ENCODE measurements around the gene FXN.

DNA sequence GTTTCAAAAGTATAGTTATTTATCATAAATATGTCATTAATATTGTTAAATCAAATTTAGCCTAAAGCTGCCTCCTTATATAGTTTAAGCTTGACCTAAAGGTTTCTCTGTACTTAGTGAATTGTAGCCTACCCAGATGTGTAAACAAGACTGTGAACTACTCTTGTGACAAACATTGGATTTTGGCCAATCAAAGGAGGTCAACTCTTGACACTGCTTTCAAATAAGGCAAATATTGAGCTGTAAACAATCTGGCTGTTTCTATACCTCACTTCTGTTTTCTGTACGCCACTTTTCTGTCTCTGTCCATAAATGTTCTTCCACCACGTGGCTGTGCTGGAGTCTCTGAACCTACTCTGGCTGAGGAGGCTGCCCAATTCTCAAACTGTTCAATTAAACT, 51.2 kb downstream of the FXN start:
- no peak for TF ChIP-seq POLR2AphosphoS5 (IDR thresholded peaks at IDR 0.05)
- TF ChIP-seq POLR2A (IDR thresholded peaks at IDR 0.05), result no peak
- TF ChIP-seq, protein P1, sequence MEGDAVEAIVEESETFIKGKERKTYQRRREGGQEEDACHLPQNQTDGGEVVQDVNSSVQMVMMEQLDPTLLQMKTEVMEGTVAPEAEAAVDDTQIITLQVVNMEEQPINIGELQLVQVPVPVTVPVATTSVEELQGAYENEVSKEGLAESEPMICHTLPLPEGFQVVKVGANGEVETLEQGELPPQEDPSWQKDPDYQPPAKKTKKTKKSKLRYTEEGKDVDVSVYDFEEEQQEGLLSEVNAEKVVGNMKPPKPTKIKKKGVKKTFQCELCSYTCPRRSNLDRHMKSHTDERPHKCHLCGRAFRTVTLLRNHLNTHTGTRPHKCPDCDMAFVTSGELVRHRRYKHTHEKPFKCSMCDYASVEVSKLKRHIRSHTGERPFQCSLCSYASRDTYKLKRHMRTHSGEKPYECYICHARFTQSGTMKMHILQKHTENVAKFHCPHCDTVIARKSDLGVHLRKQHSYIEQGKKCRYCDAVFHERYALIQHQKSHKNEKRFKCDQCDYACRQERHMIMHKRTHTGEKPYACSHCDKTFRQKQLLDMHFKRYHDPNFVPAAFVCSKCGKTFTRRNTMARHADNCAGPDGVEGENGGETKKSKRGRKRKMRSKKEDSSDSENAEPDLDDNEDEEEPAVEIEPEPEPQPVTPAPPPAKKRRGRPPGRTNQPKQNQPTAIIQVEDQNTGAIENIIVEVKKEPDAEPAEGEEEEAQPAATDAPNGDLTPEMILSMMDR (IDR thresholded peaks at IDR 0.05), result no peak
